ENCODE data around the gene NDRG3.
"Not testable (repeated sequence)": the region's sequence is repeated elsewhere in the genome, so short reads cannot be mapped to it uniquely, and the experiment has no call there.

NDRG3 gene

GRCh38 chr20:36641506-36641843 lies 104.4 kb downstream of the NDRG3 start:
- DNase-seq: no peak

DNA sequence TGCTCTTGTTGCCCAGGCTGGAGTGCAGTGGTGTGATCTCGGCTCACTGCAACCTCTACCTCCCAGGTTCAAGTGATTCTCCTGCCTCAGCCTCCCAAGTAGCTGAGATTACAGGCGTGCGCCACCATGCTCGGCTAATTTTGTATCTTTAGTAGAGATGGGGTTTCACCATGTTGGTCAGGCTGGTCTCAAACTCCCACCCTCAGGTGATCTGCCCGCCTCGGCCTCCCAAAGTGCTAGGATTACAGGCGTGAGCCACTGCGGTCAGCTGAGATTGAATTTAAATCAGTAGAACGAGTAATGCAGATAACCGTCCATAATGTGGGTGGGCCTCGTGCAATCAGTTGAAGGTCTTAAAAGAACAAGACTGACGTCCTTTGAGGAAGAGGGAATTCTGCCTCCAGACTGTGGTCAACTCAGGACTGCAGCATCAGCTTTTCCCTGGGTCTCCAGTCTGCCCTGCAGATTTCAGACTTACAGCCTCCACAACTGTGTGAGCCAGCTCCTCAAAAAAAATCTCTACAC lies 107.0 kb downstream of the NDRG3 start:
- DNase-seq: not testable (repeated sequence)

GRCh38 chr20:36634342-36634741 lies 111.5 kb downstream of the NDRG3 start:
- no peak for DNase-seq

GRCh38 chr20:36633285-36633772 lies 112.6 kb downstream of the NDRG3 start:
- DNase-seq: no peak

GRCh38 chr20:36632487-36633284 lies 113.2 kb downstream of the NDRG3 start:
- DNase-seq: no peak

DNA sequence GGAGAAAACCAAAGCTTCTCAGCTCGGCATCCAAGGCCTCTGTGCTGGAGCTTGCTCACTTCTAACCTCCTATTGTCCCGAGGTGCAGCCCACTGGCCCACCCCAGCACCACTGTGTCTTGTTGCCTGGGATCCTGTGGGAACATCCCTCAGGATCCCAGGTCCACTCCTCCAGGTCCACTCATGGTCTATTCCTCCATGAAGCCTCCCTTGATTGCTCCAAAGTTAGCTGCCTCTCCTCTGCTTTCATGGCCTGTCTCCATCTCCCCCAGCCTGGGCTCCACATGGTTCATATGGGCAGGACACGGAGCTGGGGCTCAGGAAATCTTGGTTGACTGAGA lies 113.8 kb downstream of the NDRG3 start:
- no peak for DNase-seq

GRCh38 chr20:36631646-36632045 lies 114.2 kb downstream of the NDRG3 start:
- DNase-seq: no peak

GRCh38 chr20:36629719-36630681 lies 115.9 kb downstream of the NDRG3 start:
- DNase-seq: no peak

GRCh38 chr20:36628076-36628475 lies 117.8 kb downstream of the NDRG3 start:
- DNase-seq: no peak

DNA sequence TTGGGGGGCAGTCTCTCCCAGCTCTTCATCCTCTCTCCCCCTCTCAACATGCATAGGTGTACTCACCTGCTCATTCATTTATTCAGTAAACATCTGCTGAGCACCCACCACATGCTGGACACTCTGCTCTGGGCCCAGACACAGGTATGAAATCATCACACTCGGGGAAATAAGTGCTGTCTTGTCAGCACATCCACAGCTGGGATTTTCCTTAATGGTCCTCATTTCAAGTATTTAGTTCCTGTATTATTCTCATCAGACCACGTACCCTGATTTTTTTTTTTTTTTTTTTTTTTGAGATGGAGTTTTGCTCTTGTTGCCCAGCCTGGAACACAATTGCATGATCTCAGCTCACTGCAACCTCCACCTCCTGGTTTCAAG lies 121.0 kb downstream of the NDRG3 start:
- DNase-seq: no peak

DNA sequence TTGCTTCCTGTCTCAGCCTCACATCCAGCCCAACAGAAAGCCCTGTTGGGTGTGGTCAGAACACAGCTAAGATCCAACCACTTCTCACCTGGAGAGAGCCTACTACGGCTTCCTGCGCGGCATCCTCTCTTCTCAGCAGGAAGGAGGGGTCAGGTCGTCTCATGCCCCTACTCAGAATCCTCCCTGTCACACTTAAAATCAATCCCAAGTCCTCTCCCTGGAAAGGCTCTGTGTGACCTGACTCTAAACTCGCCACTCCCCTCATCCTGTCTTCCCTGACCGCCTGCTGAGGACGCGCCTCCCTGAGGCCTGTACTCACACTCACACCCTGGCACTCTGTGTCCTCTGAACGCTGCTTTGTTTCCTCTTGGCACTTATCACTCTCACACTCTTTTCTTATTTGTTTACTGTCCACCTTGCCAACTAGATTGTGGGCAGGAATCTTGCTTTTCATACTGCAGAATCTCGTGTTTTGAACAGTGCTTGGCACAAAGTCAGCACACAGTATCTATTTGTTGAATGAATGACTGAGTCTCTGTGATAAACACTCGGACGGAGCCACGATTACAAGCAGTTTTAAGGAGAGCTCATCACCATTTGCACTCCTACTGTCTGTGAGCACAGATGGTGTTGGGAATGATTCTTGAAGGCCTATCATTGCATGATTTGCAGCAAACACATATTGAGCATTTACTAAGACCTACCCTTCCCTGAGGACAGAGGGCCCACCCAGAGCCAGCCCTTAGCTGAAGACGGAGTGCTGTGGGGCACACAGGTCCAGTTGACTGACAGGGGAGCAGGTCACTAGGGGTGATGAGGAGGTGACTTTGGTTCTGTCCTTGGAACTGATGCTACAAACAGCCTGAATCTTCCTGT lies 121.6 kb downstream of the NDRG3 start:
- peak; percentile 92 for DNase-seq

DNA sequence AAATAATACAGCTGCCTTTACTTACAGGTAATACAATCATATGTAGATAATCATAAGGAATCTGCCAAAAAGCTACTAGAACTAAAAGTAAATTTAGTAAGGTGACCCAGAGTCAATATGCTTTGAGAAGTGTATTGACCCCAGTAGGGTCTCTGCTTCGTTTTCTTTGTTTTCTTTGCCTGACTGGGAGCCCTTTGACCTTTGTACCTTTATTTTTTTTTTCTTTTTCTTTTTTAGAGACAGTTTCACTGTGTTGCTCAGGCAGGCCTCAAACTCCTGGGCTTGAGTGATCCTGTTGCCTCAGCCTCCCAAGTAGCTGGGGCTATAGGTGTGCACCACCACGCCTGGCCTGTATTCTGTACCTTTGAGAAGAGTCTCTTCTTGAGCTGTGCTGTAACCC lies 122.4 kb downstream of the NDRG3 start:
- no peak for DNase-seq

GRCh38 chr20:36620917-36621316 lies 125.0 kb downstream of the NDRG3 start:
- DNase-seq: no peak

GRCh38 chr20:36614781-36615557 lies 130.9 kb downstream of the NDRG3 start:
- DNase-seq: no peak

GRCh38 chr20:36613974-36614373 lies 131.9 kb downstream of the NDRG3 start:
- DNase-seq: no peak

DNA sequence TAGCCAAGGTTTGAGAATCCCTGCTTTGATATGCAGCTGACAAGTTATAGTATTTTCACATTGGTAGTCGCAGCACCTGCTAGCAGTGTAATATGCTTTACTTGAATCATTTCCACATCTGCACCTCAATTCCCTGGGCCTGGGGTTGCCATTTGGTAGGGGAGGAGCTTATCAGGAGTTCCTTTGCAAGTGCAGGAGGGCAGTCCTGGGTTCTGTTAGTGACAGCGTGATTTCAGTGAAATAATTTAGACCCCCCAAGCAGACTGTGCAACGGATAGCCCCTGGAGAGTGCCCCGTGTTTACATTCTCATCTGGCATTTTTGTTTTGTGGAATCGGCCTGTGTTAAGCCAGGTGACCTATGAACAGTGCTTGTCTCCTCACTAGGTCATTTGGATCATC lies 134.3 kb downstream of the NDRG3 start:
- DNase-seq: no peak

- DNase-seq: not testable (repeated sequence)
Measured at GRCh38 chr20:36608388-36608728, 137.5 kb downstream of the NDRG3 start.

DNA sequence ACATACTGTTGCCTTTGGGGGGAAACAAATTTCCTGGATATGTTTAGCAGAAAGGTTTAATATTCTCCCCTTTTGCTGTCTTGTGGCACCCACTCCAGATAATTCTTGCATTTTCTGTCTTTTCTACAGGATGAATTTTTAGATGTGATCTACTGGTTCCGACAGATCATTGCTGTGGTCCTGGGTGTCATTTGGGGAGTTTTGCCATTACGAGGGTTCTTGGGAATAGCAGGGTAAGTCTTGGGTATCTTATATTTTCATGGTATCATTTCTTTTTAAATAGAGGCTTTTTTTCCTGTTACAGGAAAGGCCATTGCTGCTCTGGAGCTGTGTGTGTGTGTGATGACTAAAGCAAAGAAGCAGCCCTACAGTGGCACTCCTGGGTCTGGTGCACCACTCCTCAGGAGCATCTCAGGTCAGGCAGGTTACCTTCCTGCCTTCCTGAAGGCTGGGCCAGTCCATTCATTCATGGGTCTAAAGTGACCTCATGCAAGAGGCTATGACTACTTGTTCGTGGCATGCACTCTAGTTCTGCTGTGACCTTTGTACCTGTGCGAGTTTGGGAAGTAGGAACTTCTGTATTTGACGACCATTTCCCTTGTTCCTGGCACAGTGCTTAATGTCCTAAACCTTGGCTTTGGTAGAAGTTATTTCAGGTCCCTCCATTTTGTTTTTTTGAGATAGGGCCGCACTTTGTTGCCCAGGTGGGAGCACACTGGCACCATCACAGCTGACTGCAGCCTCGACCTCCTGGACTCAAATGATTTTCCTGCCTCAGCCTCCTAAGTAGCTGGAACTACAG lies 138.1 kb downstream of the NDRG3 start:
- DNase-seq: no peak

- peak; percentile 43 for DNase-seq
Measured at GRCh38 chr20:36606158-36607066, 139.5 kb downstream of the NDRG3 start.

Data from hematopoietic multipotent progenitor cell treated with erythropoietin and hydrocortisone succinate and interleukin-3 and kit ligand, for 8 days (in vitro differentiated cells).